Stimulated activated CD4-positive, alpha-beta T cell treated with anti-CD3 and anti-CD28 coated beads, Interleukin-15, amount 100 ng/mL, for 24 hours (primary cell): ENCODE results near the gene ENTPD2.
A peak's percentile ranks its signal among the peaks of the same experiment; 100 is the strongest.
"Not testable (repeated sequence)": the region's sequence is repeated elsewhere in the genome, so short reads cannot be mapped to it uniquely, and the experiment has no call there.

Experiments
- DNase-seq: peaks from one replicate; pipeline ENCODE4 v3.0.0-alpha.2; 2020

Gene ENTPD2

DNA sequence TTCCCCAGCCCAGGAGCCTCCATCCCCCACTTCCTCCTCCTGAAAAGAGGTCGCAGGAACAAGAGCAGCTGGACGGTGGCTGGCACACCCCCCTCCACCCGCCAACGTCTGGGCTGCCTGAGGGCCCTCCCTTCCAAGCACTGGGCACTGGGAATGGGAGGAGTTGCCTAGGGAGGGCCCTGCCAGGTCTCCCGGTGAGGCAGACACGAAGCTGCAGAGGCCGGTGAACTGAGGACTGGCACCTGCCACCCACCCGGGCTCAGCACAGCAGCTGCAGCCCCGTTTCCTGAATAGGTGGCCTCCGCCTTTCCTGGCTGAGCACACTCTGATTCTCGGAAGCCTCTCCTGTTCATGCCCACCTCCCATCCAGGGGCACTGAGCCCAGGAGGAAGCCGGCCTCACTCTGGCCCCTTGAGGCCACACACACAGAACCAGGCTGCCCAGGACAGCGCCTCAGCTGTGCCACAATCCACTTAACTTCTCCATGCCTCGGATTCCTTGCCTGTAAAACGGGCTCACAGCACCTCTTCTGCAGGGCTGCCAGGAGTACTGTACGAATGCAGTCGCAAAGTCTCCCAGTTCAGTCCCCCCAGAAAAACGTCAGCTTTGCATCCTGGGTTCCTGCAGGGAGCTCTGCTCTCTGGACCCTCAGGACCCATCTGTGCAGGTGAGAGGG is 9.2 kb downstream of the ENTPD2 start:
- no peak for DNase-seq

DNA sequence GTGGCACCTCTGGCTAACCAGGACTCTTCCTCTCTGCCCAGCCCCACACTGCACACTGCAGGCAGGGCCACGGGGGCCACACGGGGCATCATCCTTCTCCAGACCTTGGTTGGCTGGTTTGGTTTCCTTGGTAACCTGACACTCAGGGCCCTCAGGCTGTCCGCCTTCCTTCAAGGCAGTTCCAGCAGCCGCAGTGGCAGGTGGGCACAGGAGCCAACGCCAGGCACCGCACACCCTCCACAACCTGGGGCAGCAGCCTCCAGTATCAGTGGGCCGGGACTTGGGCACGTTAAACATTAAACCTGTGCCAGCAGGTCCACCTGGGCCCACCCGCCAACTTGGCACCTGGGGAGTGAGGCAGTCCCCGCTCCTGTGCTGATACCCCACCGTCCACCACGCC is 9.8 kb downstream of the ENTPD2 start:
- no peak for DNase-seq

DNA sequence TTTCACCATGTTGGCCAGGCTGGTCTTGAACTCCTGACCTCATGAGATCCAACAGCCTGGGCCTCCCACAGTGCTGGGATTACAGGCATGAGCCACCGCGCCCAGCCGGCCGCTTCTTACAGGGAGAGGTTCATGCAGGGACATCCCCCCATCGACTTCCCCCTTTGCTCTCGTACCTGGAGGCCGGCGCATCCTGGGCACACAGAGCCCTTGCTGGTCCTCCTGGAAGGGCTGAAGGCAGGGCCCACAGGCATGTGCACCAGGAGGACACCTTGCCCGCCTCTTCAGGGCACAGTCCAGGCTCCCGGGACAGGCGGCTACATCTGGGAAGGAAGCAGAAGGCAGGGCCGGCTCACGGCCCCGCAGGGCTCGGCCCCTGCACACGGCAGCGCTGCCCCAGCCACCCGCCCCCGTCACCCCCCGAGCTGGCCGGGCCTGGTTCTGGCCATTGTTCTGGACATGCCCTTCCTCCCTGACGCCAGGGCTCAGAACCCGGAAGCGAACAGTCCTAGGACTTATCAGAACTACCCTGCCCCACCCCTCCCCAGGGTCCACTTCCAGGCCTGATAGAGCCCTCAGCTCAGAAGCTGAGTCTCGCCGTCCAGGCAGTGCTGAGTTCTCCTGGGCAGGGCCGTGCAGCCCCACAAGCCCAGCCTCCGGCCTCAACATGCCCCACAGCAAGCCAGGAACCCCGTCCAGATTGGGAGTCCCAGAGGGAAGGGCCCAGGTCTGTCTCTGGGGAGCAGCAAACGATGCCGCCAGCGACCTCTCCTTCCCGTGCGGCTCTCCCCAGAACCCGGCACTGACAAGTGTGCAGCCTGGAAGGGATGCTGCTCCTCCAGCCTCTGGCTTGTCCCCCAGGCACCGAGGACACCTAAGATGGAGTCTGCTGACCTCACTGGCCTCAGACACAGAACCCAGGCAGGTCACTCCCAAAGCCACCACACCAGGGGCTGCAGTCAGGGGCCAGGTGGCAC is 10.8 kb downstream of the ENTPD2 start:
- DNase-seq: no peak

DNA sequence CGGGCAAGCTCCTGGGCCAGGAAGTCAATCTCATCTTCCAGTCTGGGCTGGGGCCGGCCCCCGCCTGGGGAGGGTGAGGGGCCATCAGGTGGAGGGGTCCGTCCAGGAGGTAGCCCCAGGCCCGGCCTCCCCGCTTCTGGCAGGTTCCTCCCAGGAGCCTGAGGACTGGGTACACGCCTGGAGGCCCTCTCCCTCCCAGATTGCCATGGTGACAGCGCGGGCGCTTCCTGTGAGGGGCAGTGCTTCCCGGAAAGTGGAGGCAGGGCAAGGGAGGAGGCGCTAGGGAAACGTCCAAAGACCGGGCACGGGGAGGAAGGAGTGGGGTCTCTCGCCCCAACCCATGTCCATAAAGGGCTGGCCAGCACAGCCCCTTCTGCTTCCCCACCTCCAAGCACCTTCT is 12.7 kb downstream of the ENTPD2 start:
- no peak for DNase-seq

DNA sequence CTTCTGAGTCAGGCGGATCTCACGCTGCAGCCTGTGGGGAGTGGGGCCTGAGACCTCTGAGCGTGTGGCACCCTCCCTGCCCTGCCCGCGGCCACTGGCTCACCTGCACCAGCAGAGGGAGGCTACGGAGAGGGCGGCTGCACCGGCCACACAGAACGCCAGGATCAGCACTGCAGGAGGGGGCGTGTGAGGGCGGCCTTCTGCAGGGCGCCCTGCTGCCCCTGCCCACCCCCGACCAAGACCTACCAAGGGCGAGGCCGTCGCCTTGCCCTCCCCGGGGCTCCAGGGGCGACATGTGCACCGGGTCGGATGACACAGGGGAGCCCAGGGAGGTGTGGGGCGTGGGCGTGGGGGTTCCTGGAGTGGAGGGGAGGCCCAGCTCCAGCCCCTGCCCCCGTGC is 13.3 kb downstream of the ENTPD2 start:
- DNase-seq: no peak

DNA sequence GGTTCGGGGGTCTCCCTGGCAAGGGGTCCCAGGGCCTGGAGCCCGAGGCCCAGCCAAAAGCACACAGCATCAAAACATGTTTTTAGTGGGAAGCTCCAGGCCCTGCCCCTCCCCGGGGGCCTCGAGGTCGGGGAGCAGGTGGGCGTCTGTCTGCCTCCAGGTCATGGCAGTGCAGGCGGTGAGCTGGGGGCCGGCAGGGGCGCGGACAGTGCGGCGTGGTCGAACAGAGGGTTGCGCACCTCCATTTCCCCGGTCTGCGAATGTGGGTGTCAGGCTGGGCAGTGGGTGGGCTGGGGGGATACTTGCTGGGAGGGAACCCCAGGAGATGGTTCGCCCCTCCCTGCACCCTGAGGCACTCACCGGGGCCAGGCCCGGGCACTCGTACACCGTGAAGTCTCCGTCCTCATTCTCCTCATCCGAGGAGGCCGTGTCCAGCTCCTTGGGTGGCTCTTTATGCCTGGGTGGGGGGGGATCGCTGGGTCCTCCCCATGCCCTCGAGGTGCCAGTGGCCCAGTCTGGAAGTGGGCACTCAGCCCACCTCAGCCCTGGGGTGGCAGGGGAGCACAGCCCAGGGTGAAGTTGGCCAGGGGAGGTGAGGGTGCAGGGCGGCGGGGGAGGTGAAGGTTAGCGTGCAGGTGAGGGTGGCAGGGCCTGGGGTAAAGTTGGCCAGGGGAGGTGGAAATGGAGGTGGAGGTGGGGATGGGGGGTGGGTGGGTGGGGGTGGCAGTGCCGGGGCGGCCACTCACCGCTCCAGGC is 14.1 kb downstream of the ENTPD2 start:
- DNase-seq: no peak

DNA sequence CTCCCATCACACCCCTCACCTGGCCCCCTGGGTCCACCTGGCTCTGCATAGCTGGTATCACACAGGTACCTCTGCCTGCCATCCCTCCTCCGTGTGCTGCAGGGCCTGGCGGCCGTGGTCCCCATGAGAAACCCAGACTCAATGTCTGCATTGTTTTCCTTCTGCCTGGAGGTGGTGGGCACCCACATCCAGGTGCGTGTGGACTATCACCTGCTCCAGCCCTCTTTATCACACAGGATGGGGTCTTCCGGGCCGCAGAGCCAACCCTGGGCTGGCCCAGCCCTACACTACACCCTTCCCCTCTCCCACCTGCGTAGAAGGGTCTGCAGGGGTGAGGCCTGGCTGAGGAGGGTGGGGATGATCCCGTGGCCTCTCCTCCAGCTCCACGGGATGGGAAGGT is 14.9 kb downstream of the ENTPD2 start:
- no peak for DNase-seq

DNA sequence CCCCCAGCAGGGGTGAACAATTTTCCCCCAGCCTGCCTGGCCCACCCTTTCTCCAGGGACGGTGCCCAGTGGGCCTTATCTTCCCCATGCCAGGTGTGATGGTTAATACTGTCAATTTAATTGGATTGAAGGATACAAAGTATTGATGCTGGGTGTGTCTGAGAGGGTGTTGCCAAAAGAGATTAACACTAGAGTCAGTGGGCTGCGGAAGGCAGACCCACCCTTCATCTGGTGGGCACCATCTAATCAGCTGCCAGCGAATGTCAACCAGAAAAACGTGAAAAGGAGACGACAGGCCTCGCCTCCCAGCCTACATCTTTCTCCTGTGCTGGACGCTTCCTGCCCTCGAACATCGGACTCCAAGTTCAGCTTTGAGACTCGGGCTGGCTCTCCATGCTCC is 16.4 kb downstream of the ENTPD2 start:
- no peak for DNase-seq

DNA sequence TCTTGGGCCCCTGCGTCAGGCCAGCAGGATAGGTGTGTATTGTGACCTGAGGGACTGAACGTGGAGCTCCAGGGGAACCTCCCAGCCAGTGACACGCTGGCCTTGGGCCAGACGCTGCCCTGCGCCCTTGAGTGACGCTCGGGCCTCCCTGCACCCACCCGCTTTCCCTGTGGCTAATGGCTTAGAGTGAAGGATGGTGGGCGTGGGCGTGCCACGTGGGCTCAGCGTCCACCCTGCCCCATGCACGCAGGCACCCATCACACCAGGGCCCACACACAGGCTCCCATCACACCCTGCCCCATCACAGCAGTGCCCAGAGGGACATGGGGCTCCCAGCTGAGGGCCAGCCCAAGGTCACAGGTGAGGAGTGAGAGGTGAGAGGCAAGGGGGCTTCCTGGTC is 16.8 kb downstream of the ENTPD2 start:
- no peak for DNase-seq

DNA sequence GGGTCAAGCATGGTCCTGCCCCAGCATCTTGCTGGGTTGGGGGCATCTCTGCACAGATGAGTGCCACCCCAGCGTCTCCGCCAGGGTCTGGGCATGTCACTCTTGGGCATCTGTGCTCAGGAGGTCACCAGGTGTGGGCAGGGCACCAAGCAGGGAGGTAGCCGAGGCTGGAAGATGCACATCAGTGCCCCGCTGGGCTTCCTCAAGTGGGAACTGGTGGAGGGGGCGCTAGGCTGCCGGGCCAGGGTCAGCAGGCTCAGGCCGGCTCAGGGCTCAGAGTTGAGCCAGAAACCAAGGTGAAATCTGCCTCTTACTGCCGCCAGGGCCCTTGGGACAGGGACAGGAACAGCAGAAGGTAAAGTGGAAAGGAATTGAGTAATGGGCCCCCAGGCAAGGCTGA is 17.9 kb downstream of the ENTPD2 start:
- no peak for DNase-seq

DNA sequence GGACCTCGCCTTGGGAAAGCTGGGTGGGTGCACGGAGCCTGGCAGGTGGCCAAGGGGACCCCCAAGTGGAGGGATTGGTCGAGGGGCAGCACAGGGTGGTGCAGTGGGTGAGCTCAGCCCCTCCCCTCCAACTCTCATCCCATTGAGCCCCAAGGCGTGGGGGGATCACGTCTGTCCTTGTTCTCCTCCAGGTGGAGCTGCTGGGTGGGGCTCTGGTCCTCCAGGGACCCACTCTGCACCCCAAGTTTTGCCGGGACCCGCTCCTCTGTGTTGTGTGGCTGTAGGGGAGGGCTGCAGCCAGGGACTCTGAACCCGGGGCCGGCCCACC is 18.4 kb downstream of the ENTPD2 start:
- no peak for DNase-seq

DNA sequence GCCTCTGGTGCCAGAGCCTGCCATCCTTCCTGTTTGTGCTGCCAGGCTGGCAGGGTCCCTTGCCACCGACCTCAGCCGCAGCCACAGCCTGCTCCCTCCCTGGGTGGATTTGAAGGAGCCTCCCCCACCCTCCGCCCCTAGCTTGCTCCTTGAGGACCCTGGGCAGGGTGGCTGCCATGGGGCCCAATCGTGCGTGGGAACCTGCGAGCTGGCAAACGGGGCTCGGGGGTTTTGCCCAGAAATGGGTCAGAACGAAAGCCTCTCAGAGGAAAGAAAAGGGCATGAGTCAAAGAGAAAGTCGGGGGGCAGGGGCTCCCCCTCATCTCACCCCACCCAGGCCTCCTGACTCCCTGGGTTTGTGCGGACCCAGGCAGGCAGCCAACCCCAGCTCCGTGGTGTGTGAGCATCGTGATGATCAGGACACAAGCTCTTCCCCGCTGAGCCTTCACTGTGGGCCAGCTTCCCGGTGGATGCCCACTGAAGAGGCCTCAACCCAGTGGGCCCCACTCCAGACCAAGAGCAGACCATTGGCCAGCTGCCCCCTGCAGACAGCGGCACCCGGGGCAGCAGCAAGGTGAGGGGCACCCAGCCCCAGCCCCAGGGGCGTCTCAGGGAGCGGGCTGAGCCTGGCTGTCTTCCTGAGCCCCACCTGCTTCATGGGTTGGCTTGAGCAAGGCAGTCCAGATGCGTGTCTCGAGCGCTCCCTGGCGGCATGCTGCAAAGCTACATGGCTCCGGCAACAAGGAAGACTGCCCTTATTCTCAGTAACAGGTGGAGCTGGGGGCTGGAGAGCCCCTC is 19.0 kb downstream of the ENTPD2 start:
- peak; percentile 92 for DNase-seq

DNA sequence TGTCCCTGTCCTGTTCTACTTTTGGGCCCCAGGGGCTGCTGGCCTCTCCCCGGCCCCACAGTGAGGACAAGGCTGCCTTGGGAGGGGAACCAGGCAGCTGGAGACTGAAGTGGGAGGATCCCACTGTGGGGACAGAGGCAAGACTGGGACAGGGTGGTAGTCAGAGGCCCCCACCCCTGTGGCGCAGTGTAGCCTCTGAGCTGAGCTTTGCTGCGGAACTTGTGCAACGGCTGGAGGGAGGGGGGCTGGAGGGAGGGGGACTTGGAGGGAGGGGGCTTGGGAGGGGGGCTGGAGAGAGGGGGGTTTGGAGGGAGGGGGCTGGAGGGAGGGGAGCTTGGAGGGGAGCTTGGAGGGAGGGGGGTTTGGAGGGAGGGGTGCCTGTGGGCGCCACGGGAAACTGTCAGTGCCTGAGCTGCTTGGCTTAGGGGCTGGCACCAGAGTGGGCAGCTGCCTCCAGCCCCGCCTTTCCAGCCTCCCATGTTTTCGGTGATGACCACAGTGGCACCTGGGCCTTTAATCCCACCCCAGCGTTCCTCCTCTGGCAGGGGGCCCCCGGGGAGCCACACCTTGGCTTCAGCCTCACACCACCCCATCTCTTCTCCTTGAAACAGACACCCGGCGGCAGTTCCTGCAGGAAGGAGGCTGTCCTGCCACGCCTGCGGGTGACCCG is 19.7 kb downstream of the ENTPD2 start:
- DNase-seq: no peak

DNA sequence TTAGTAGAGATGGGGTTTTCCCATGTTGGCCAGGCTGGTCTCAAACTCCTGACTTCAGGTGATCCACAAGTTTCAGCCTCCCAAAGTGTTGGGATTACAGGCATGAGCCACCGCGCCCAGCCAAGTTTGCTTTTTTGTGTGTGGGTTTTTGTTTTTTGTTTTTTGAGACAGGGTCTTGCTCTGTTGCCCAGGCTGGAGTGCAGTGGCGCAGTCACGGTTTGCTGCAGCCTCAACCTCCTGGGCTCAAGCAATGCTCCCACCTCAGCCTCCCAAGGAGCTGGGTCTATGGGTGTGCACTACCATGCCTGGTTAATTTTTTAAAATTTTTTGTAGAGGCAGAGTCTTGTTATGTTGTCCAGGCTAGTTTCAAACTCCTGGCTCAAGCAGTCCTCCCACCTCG is 20.4 kb downstream of the ENTPD2 start:
- DNase-seq: not testable (repeated sequence)

DNA sequence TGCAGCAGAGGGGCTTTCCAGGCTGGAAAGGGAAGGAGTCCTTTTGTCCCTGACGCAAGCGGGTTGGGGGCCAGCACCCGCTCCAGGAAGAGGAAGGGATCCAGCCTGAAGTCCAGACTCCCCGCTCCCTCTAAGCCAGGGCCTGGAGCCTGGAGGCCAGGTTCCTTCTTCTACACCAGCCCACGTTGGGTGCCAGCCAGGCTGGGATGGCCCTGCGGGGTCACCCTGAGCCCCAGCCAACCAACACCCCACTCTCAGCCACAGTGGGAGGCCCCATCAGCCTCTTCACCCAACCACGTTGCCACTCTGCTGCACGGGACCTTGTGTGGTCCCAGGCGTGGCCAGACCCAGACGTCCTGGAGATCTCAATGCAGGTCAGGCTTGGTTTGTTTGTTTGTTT is 21.0 kb downstream of the ENTPD2 start:
- DNase-seq: no peak

DNA sequence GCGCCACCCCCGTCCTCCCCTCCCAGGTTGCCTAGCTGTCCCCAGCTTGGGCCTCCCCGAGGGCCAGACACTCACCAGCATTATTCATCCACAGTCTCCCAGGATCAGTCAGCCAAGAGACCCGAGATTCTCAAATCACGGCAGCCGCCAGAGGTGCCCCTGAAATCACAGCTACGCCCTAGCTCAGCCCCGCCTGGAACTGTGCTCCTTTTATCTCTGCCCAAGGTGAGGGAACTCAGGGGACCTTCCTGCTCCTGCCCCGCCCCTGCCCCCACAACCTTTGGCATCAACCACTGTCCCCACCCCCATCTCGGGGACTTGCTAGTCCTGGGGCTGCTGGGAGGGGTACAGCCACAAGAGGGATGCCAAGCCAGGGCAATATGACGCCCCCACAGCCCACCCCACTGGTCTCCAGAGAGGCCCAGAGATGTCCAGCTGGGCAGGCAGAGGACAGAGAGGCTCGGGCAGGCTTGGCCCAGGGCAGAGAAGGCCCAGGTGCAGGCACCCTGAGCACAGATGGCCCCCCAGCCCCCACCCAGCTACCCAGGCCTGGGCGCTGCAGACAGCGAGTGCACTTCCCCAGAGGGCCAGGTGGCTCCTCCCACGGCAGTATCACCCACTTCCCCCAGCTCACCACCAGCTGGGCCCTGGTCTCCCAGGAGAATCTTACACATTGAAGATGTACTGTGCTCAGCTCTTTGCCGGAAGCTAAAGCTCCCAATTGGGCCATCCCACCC is 21.8 kb downstream of the ENTPD2 start, which contains the start of gene FUT7:
FUT7 (minus strand) TSS at position 185 of the 737 bp plus-strand sequence; CDS start at position 88, 97 bp downstream.
- peak; percentile 45 for DNase-seq

DNA sequence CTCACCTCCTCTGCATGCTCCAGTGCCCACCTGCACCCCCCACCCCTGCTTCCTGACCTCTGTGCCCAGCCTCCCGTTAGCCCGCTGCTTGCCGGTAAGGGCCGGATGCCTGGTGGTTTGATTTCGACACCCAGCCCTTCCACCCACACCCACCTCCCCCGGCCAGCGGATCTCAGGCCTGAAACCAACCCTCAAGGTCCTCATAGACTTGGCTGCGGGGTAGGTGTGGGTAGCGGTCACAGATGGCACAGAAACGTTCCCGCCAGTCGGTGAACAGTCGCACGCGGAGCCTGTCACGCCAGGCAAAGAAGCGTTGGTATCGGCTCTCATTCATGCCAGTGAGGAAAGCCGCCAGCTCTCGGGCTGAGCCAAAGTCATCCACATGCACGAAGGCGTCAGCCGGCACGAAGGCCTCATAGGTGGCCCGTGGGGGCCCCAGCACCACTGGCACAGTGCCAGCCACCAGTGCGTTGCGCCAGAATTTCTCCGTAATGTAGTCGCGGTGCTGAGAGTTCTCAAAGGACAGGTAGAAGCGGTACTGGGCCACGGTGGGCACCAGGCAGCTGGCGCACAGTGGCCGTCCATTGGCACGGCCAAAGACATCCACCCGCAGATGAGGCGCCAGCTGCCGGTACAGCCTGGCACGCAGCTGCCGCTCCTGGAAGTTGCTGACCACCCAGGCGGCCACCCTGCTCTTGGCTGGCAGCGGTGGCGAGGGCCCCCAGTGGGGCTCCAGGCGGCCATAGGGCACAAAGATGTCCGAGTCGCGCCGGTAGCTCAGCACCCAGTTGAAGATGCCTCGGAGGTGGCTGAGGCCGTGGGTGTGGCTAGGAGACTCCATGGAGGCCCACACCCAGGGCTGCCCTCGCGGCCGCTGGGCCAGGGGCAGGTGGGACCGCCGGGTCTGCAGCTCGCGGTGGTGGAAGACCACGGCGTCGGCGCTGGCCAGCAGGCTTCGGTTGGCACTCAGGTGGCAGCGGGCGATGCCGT is 23.0 kb downstream of the ENTPD2 start:
- DNase-seq: peak; percentile 68

DNA sequence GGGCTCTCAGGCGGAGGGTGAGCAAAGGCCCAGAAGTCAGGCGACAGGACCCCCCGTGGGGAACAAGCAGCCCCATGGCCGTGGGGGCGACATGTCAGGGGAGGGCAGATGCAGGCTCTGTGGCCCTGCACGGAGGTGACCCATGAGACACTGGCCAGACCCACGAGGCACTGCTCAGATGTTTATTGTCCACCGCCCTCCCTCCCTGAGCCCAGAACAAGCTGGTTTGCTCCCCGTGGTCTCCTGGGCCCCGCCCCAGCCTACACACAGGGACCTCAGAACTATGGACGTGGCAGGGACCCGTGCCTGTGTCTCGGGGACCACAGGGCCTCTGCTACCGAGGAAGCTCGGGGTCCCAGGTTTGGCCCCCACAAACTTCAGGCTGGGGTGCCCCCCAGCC is 23.9 kb downstream of the ENTPD2 start:
- no peak for DNase-seq

DNA sequence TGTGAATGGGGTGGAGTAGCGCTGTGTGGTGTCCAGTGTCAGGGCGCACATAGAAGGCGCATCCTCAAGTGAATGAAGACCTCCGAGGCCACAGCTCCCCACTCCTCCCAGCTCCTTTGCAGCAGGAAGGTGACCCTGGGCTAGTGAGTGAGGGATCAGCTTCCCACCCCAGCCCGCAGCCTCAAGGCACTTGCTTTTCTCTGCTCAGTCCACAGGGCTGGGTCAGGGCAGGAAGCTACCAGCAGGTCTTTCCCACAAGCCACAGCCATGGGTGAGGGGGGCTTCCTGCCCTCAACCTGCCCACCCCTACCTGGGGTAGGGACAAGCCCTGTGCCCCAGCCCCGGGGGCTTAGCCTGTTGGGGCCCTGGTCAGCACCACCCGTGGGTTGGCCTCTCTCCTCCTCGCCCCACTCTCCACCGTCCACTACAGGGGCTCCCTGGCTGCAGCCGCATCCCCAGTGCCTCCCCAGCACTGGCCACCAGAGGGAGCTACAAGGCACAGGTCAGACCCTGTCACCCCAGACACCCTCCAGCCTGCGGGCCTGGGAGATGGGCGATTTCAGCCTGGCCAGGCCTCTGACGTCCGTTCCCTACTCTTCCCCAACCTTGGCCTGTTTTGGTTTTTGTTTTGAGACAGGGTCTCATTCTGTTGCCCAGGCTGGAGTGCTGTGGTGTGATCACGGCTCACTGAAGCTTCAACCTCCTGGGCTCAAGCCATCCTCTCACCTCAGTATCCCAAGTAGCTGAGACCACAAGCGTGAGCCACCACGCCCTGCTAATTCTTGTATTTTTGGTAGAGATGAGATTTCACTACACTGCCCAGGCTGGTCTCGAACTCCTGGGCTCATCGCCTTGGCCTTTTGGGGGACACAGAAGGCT is 24.6 kb downstream of the ENTPD2 start:
- peak; percentile 85 for DNase-seq
